H9 (cell line): ENCODE results near the gene TDRD7. TPM values are rescaled to one million over a fixed set of nuclear protein-coding genes. Genes with fewer than 3 reads are reported as not detected.

Source experiments
- DNase-seq: peaks from one replicate; pipeline ENCODE4 v3.0.0-alpha.2; 2017
- H2AFZ ChIP-seq: one replicate; pipeline ENCODE4 v1.6.1; 2013; ENCODE audit warnings: mild to moderate bottlenecking, low read length, control low read depth, moderate library complexity
- H2AK5ac ChIP-seq: 2 replicates; pipeline ENCODE4 v1.6.1; 2013; ENCODE audit warnings: low read length, control low read depth, mixed read lengths; ENCODE audit not compliant: insufficient read length
- H2BK120ac ChIP-seq: one replicate; pipeline ENCODE4 v1.6.1; 2013; ENCODE audit warnings: low read depth, mild to moderate bottlenecking, low read length, control low read depth, inconsistent platforms; ENCODE audit not compliant: poor library complexity, severe bottlenecking
- H2BK12ac ChIP-seq: 2 replicates; pipeline ENCODE4 v1.6.1; 2013; ENCODE audit warnings: low read length, control low read depth, mixed read lengths, low read depth; ENCODE audit not compliant: insufficient read length
- H2BK15ac ChIP-seq: 2 replicates; pipeline ENCODE4 v1.6.1; 2013; ENCODE audit warnings: low read depth, low read length, control low read depth
- H2BK20ac ChIP-seq: one replicate; pipeline ENCODE4 v1.6.1; 2013; ENCODE audit warnings: low read depth, mild to moderate bottlenecking, low read length, control low read depth, inconsistent platforms; ENCODE audit not compliant: poor library complexity, severe bottlenecking
- H2BK5ac ChIP-seq: 2 replicates; pipeline ENCODE4 v1.6.1; 2013; ENCODE audit warnings: low read length, control low read depth, mixed read lengths; ENCODE audit not compliant: insufficient read length
- H3K14ac ChIP-seq: 2 replicates; pipeline ENCODE4 v1.6.1; 2013; ENCODE audit warnings: low read length, control low read depth; ENCODE audit not compliant: insufficient read depth
- H3K18ac ChIP-seq: 2 replicates; pipeline ENCODE4 v1.6.1; 2013; ENCODE audit warnings: low read depth, mild to moderate bottlenecking, mixed read lengths, low read length, control low read depth; ENCODE audit not compliant: insufficient read length
- H3K23ac ChIP-seq: 2 replicates; pipeline ENCODE4 v1.6.1; 2013; ENCODE audit warnings: low read length, control low read depth, mixed read lengths, low read depth; ENCODE audit not compliant: insufficient read length
- H3K23me2 ChIP-seq: 2 replicates; pipeline ENCODE4 v1.6.1; 2013; ENCODE audit warnings: low read depth, mild to moderate bottlenecking, mixed read lengths, low read length, control low read depth; ENCODE audit not compliant: insufficient read length, poor library complexity, severe bottlenecking
- H3K27ac ChIP-seq: 2 replicates; pipeline ENCODE4 v1.5.1; 2013; ENCODE audit warnings: low read length, control low read depth, mixed read lengths, low read depth; ENCODE audit not compliant: insufficient read length
- H3K27me3 ChIP-seq: 2 replicates; pipeline ENCODE4 v1.6.1; 2013; ENCODE audit warnings: low read length, control low read depth, inconsistent platforms; ENCODE audit not compliant: insufficient read depth
- H3K4ac ChIP-seq: 2 replicates; pipeline ENCODE4 v1.6.1; 2013; ENCODE audit warnings: low read depth, mild to moderate bottlenecking, control low read depth, inconsistent platforms, low read length, moderate library complexity
- H3K4me1 ChIP-seq: 2 replicates; pipeline ENCODE4 v1.6.1; 2013; ENCODE audit warnings: low read length, control low read depth, inconsistent platforms; ENCODE audit not compliant: insufficient read depth
- H3K4me2 ChIP-seq: 2 replicates; pipeline ENCODE4 v1.6.1; 2013; ENCODE audit warnings: low read length, control low read depth, mixed read lengths; ENCODE audit not compliant: insufficient read length, insufficient read depth
- H3K56ac ChIP-seq: 2 replicates; pipeline ENCODE4 v1.6.1; 2013; ENCODE audit warnings: low read depth, mild to moderate bottlenecking, mixed read lengths, low read length, control low read depth; ENCODE audit not compliant: insufficient read length
- H3K79me1 ChIP-seq: 2 replicates; pipeline ENCODE4 v1.6.1; 2013; ENCODE audit warnings: low read depth, mild to moderate bottlenecking, moderate library complexity, low read length, control low read depth, inconsistent platforms; ENCODE audit not compliant: insufficient read depth, poor library complexity, severe bottlenecking
- H3K79me2 ChIP-seq: 2 replicates; pipeline ENCODE4 v1.6.1; 2013; ENCODE audit warnings: low read length, control low read depth, inconsistent platforms; ENCODE audit not compliant: insufficient read depth
- H3K9ac ChIP-seq: 2 replicates; pipeline ENCODE4 v1.6.1; 2013; ENCODE audit warnings: low read length, control low read depth, mixed read lengths; ENCODE audit not compliant: insufficient read length; ENCODE audit errors: extremely low read depth
- H3K9me3 ChIP-seq: one replicate; pipeline ENCODE4 v1.6.1; 2013; ENCODE audit warnings: low read depth, low read length, inconsistent platforms; ENCODE audit not compliant: control insufficient read depth
- H3T11ph ChIP-seq: one replicate; pipeline ENCODE4 v1.6.1; 2013; ENCODE audit warnings: mild to moderate bottlenecking, low read length, control low read depth, inconsistent platforms
- H4K20me1 ChIP-seq: one replicate; pipeline ENCODE4 v1.6.1; 2013; ENCODE audit not compliant: control insufficient read depth, insufficient read length, insufficient read depth
- H4K5ac ChIP-seq: 2 replicates; pipeline ENCODE4 v1.6.1; 2013; ENCODE audit warnings: low read depth, mild to moderate bottlenecking, mixed read lengths, low read length, control low read depth; ENCODE audit not compliant: insufficient read length
- H4K8ac ChIP-seq: replicated peaks from 2 replicates; pipeline ENCODE4 v1.6.1; 2013; ENCODE audit warnings: low read length, control low read depth, mixed read lengths, low read depth; ENCODE audit not compliant: insufficient read length
- H4K91ac ChIP-seq: 2 replicates; pipeline ENCODE4 v1.6.1; 2013; ENCODE audit warnings: low read depth, mild to moderate bottlenecking, moderate library complexity, mixed read lengths, low read length, control low read depth; ENCODE audit not compliant: insufficient read length
- H3K27ac Mint-ChIP-seq, 3 experiments: 2 replicates in 2 of 3; 3 replicates in 1 of 3; pipeline ENCODE4 v1.8.0; 2020 to 2021; ENCODE audit warnings: mixed read lengths in 3 of 3, mild to moderate bottlenecking in 1 of 3, moderate library complexity in 1 of 3
- H3K27me3 Mint-ChIP-seq: 2 replicates; pipeline ENCODE4 v1.8.0; 2021; ENCODE audit warnings: low read depth, mild to moderate bottlenecking, moderate library complexity, mixed read lengths
- H3K36me3 Mint-ChIP-seq, 3 experiments: 2 replicates in 2 of 3; 3 replicates in 1 of 3; pipeline ENCODE4 v1.8.0; 2020 to 2021; ENCODE audit warnings: low read depth in 3 of 3, mixed read lengths in 3 of 3; ENCODE audit not compliant: insufficient read depth in 1 of 3
- H3K4me1 Mint-ChIP-seq, 2 experiments: 2 replicates each; pipeline ENCODE4 v1.8.0; 2020; ENCODE audit warnings: mixed read lengths in 2 of 2
- H3K4me3 Mint-ChIP-seq, 2 experiments: 2 replicates in 1 of 2; 3 replicates in 1 of 2; pipeline ENCODE4 v1.8.0; 2020 to 2021; ENCODE audit warnings: mild to moderate bottlenecking in 2 of 2, mixed read lengths in 2 of 2, moderate library complexity in 1 of 2
- H3K9me3 Mint-ChIP-seq, 2 experiments: 2 replicates in 1 of 2; 3 replicates in 1 of 2; pipeline ENCODE4 v1.8.0; 2020; ENCODE audit warnings: mild to moderate bottlenecking in 2 of 2, mixed read lengths in 2 of 2, moderate library complexity in 1 of 2
- CTCF ChIP-seq: fragments of 200-600 bp; sonication (generic); conservative IDR thresholded peaks from 3 replicates; pipeline ENCODE4 v1.8.0; 2021; ENCODE audit warnings: antibody characterized with exemption, mild to moderate bottlenecking
- WGBS: extraction: QIAGEN DNeasy Blood & Tissue Kit; methylation state at CpG from one replicate; pipeline ENCODE4 v1.1.7; 2013; ENCODE audit warnings: missing lambda C conversion rate, low lambda C conversion rate, mixed read lengths; ENCODE audit not compliant: insufficient read length; ENCODE audit errors: extremely low coverage; 5-methylcytosine and 5-hydroxymethylcytosine counted together
- total RNA-seq: library from RNA; stranded (reverse); gene quantifications from 2 replicates; pipeline ENCODE4 v1.2.1, GENCODE V29; 2021

The TDRD7 gene
- total RNA-seq, 1 experiment from 2014 or later, result 5.1 TPM

GRCh38 chr9:97474372-97474925 lies 62.6 kb downstream of the TDRD7 start:
- Histone ChIP-seq H3K79me1 (no peaks in the 10 kb centered on the region), H3K4me2 (no peak overlapping the region), H2AK5ac (no peak overlapping the region), H2BK20ac (no peak overlapping the region), H3K79me2 (no peaks in the 10 kb centered on the region), H3K27me3 (no peaks in the 10 kb centered on the region), H3K4ac (no peak overlapping the region), H2AFZ (no peak overlapping the region), H2BK120ac (no peak overlapping the region), H3T11ph (no peak overlapping the region), H4K91ac (no peak overlapping the region), H3K23ac (no peak overlapping the region), H4K5ac (no peak overlapping the region), H4K20me1 (no peaks in the 10 kb centered on the region), H3K9me3 (no peaks in the 10 kb centered on the region), H2BK15ac (no peak overlapping the region), H3K4me1 (no peaks in the 10 kb centered on the region; the same call in 1 of the 2 replicates), H2BK12ac (no peak overlapping the region), H3K27ac (no peak overlapping the region), H3K9ac (no peak overlapping the region), H4K8ac (no peak overlapping the region), H3K56ac (no peak overlapping the region), H3K14ac (no peak overlapping the region), H3K23me2 (no peaks in the 10 kb centered on the region), H2BK5ac (no peak overlapping the region), H3K18ac (no peak overlapping the region)
- Mint-ChIP-seq H3K4me3 (no peak overlapping the region), H3K27me3 (no peaks in the 10 kb centered on the region), H3K27ac (no peak overlapping the region), H3K9me3 (no peaks in the 10 kb centered on the region), H3K36me3 (no peaks in the 10 kb centered on the region), H3K4me1 (no peaks in the 10 kb centered on the region; a peak in 1 of 4 replicates)
- TF ChIP-seq CTCF, result no peak
- WGBS, result no CpG with 5 or more reads among the region's 5 CpGs
- no peak for DNase-seq
